HG03060 (cell line): ENCODE results near the gene SCN9A.
"Not testable (repeated sequence)": the region's sequence is repeated elsewhere in the genome, so short reads cannot be mapped to it uniquely, and the experiment has no call there.

Experiments
- ATAC-seq: cut with Tn5 transposase; IDR thresholded peaks from one replicate; pipeline ENCODE4 v1.9.1; 2021; ENCODE audit warnings: low read depth, moderate number of reproducible peaks; ENCODE audit not compliant: unreplicated experiment

The SCN9A gene

DNA sequence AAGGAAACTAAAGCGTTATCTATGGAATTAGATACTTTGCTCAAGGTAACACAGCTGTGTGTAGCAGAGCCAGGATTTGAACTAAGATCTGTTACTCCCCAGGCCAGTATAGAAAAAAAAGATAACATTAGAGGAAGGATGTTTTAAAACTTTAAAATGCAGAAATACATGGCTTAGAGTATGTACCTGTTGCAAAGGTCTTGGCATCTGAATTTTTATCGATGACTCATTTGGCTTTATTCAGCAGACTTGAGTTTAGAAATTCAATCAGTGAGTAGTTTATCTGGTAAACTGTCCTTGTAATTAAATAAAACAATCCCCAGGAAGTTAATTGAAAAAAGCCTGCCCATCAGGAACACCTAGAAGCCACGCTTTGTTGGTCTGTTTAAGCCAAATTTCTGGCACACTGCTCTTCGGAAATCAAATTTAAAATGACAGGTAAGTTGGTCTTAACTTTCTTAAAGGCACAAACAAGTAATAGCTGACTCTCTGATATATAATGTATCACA is 36.9 kb downstream of the SCN9A start:
- ATAC-seq = no peak

DNA sequence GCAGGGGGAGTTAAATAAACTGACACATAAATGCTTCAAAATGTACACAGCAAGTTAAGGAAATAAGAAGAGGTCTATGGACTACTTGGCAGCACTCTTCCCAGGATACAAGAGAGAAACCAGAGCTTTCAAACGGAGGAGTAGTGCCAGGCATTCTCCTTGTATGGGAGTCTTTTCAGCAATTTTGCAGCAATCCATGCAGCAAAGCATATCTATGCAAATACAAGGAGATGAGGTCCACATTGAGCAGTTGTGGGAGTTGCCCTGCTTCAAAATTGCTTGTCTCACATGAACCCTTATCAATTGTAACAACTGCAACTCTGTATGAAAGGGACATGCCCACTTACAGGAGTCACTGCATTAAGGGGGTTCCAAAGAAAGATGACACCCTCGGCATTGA is 37.8 kb downstream of the SCN9A start:
- no peak for ATAC-seq

DNA sequence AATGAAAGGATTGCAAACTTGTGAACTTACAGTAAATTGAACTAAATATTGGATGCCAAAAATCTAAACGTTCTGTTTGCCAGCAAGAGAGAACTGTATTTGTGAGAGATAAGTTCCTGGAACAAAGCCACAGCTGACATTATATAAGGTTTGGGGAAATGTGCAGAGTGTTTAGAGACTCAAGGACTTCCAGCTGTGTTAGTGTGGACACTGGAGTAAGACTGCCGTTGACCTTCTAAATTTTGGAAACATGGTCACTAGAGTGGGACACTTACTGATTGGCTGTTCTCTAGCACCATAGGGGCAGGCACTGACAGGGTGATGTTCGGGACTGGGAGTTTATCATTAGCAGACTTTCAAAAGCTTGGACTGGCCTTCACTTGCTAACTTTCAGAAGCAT is 40.5 kb downstream of the SCN9A start:
- ATAC-seq = no peak

DNA sequence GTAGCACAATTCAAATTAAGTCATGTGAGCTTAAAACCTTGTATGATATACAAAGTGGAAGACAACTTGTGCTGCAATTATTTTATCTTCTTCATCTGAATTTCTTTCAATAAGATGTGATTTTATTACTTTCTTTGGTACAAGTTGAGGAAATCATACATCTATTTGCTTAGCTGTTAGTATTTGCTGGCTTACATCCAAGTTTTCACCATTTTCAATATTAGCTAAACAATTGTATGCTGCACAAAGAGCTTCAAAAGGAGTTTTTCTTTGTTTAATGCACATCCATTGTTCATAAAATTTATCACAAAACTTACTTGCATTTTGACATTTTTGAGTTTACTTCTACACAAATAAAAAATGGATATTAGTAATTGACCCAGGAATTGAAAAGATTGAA is 40.9 kb downstream of the SCN9A start:
- ATAC-seq = no peak

DNA sequence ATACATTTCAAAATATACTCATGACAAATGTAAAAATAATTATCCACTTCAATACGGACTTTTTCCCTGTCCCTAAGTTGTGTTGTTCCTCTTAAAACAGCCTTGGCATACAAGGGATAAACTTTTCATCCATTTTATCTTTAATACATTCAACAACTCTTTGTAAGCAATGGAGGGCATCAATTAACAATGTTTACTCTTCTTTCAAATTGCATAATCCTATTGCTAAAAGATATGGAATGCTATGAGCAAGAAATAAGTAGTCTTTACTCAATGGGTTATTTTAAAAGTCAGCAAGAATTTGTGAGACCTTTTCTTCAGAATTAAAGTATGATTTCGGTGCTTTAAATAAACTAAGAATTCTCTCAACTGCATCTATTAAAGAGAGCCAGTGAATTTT is 41.9 kb downstream of the SCN9A start:
- ATAC-seq = no peak

DNA sequence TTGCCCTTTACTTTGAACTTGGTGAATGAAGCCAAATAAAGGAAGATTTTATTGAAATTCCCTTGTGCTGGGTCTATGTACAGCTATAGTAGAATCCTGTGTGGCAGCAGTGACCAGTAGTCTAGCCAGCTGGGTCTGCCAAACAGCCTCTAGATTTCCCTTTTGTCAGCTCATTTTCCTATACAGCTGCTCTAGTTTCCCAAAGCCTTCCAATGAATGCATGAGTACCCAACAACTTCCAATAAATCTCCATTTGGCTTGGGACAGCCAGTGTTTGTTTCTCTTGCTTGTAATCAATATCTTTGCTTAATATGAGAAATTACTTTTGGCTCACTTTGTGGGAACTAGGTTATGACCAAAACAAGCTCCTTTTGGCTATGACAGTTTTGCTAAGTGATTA is 43.6 kb downstream of the SCN9A start:
- no peak for ATAC-seq

DNA sequence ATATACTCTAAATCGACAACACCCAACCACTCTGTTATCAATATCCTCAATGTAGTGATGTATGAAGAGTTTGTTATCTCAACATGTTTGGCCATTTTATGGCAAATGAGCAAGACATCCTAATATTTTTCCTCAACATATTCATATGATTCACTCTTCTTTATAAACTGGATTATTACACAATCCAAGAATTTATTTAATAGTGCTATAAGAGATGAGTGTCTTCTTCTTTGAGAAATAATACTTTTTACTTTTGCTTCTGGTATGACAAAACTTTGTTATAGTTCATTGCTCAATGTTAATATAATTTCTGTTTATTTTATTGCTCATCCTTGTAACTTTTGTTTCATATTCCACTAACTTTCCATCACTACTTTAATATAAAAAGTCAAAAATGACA is 44.3 kb downstream of the SCN9A start:
- no peak for ATAC-seq

DNA sequence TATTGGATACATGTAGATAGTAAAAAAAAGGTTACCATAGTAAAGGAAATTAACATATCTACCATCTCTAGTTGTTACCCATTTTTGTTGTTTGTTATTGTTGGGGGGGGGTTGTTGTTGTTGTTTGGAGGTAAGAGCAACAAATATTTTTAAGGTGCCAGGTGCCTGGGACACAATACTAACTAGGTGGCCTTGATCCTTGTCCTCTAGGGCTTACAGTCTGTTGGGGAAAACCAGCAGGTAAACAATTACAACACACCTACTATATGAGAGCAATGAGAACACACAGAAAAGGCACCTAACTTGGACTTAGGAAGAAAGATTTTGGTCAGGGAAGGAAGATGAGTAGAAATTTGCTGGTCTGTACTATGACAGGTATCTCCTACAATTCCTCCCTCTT is 46.3 kb downstream of the SCN9A start:
- ATAC-seq = no peak

DNA sequence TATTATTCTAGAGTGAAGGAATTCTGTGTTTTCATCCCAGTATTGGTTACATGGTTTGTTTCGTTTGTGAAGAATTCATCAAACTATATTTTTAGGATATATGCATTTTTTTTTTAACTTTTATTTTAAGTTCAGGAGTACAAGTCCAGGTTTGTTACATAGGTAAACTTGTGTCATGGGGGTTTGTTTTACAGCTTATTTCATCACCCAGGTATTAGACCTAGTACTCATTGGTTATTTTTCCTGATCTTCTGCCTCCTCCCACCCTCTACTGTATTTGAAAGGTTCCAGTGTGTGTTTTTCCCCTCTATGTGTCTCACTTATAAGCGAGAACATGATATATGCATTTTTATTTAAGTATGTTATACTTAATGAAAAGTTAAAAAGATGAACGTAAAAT is 47.6 kb downstream of the SCN9A start:
- no peak for ATAC-seq

DNA sequence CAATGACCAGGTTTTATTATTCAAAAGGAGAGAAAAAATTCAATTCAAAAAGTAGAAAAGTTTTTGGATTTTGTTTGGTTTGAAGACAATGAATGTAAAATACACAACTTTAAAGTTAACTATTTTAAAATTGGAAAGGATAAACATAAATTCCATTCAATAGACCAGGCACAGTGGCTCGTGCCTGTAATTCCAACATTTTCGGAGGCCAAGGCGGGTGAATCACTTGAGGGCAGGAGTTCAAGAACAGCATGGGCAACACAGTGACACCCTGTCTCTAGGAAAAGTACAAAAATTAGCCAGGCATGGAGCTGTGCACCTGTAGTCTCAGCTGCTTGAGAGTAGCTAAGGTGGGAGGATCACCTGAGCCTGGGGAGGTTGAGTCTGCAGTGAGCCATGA is 54.7 kb downstream of the SCN9A start:
- ATAC-seq = no peak

DNA sequence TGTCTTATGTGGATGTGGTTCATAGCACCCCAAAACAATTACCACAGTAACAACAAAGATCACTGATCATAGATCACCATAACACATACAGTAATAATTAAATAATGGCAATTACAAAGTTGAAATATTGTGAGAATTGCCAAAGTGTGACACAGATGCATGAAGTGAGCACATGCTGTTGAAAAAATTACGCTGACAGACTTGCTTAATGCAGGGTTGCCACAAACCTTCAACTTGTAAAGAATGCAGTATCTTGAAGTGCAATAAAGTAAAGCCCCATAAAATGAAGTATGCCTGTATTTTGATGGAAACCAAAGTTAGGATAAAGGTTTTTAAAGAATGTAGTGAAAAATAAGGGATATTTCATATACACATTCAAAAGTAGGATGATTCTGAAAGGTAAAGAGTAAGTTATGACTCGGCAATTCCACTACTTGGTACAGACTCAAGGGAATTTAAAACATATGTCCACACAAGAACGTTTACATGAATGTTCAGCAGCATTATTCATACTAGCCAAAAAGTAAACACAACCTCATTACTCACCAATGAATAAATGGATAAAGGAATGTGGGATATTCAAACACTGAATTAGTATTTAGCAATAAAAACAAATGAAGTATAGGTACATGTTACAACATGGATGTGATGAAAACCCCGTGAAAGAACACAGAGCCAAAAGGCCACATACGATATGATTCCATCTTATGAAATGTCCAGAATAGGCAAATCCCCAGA is 61.6 kb downstream of the SCN9A start:
- no peak for ATAC-seq

DNA sequence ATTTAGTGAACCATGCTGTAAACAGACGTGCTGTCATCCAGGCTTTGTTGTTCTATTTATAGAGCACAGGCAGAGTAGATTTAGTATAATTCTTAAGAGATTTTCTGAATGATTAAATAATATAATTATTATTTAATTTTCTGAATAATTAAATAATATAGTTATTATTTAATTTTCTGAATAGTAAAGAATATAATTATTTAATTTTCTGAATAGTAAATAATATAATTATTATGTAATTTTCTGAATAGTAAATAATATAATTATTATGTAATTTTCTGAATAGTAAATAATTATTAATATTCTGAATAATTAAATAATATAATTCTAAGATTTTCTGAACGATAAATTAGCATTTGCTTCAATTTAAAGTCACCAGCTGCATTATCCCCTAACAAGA is 62.9 kb downstream of the SCN9A start:
- ATAC-seq = not testable (repeated sequence)

DNA sequence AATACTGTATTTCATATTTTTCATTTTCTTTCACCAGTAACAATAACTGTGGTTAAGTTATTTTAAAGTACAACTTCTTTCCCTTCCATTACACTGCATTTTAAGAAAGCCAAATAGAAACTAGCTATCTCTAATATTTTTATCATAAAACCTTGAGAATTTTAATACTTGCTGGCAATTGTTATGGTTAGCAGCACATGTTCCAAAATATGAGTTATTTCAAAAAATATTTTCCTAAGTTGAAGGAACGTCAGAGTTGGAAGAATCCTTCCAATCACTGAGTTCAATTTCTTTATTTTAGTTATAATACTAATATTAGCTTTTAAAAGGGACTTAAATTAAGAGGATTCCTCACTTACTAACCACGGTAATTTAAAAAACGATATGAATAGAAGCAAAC is 68.4 kb downstream of the SCN9A start:
- ATAC-seq = no peak

DNA sequence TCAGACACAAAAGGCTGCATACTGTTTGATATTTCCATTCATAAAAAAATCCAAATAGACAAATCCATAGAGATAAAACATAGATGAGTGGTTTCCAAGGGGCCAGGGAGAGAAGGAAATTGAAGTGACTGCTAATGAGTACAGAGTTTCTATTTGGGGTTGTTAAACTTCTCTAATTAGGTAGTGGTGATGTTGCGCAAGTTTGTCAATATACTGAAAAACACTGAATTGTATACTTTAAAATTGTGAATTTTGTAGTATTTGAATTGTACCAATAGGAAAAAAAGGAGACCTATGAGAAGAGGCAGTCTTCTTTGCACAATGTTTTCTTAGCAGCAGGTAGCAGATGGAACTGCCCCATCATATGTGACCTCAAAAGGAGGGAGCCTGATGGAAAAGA is 71.1 kb downstream of the SCN9A start:
- ATAC-seq = no peak

DNA sequence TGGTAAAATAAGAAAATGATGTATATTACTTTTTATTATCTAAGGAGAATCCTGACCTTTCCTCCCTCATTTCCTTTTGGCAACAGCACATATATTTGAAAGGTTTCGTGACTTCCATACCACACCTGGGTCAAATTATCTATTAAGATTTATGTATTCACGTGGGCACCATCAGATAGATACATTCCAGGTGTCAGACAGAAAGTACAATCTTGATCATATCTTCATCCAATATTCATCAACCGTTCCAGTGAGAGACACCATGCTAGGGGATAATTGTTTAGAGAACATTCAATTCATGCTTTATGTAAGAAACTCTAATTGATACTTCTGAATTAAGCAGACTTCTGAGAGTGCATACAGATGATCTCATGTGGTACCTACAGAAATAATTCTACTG is 73.7 kb downstream of the SCN9A start:
- ATAC-seq = no peak

DNA sequence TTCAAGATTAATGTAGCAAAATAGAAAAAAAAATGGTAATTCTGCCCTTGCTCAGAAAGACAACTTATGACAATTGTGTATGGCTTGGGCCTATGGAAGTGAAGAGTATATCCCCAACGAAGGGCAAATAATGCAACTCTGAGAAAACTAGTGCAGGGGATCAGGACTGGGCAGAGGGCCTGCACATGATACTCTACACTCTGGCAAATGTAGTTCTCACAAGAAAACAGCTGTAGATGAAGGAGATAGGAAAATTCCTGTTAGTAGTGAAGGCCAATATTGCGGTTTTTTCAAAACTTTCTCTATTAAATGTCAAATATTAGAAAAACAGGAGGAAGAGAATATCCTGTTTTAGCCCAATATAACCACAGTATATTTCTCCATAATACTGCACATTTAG is 77.8 kb downstream of the SCN9A start:
- no peak for ATAC-seq

DNA sequence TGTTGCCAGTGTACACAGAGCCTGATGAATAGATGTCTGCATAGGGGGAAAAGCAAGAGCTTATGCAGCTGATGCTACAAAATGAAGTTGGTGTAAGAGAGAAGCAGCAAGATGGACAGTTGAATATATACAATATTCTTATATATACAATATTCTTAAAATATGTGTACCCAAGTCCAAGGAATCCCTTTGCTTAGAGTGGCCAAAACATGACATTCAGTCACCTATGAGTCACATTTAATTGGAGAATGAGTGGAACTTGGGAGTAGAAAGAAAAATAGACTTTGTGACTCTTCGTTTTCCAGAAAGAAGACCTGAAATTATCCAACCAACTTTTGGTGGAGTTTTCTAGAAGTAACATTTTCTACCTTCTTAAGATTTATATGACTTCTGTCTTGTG is 81.8 kb downstream of the SCN9A start:
- ATAC-seq = no peak

DNA sequence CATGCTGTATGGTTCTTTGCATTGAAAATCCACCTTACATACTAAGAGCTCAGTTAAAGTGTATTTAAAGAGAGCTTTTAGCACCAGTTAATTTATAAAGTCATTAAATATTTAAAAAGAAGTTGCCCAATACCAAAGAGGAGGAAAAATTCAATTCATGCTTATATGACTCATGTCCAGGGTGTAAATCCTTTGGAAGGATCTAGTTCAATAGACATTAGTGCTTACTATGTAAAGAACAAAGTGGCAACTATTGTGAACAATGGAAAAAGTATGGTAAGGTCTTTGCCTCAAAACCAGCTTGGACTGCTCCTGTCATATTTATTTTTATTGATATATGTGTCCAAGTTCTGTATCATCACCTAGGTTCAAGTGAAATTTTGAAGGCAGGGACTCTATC is 90.5 kb downstream of the SCN9A start:
- ATAC-seq = no peak

DNA sequence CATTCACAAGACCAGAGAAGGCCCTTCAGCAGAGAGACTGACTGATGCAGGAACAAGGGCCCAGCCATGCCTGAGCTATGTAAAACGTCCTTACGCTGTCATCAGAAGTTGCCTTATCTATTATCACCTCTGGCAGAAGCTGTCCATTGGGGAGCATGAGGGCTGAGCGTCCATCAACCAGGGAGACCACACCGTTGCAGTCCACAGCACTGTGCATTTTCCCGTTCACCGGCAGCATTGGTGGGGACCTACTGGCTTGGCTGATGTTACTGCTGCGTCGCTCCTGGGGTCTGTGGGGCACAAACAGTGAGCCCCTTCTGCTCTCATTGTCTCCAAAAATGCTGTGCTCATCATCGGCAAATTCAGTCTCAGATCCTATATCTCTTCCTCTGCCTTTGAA is 91.4 kb downstream of the SCN9A start:
- ATAC-seq = no peak

DNA sequence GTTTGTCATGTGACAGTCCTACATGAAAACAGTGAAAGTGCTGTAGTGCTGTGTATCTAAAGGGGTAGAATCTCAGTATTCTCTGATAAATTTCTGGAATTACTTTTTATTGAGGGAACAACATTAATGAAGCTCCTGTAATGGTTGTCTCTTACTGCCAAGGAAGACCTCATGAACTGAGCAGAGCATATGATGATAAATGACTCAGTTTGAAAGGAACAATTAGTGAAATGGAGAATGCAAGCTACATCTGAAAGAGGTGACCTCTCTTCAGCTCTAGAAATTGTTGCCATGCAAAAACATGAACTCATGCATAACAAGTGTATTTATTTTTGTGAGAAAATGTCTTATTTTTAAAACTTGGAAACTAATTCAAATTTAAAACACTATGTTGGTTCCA is 93.6 kb downstream of the SCN9A start:
- no peak for ATAC-seq

DNA sequence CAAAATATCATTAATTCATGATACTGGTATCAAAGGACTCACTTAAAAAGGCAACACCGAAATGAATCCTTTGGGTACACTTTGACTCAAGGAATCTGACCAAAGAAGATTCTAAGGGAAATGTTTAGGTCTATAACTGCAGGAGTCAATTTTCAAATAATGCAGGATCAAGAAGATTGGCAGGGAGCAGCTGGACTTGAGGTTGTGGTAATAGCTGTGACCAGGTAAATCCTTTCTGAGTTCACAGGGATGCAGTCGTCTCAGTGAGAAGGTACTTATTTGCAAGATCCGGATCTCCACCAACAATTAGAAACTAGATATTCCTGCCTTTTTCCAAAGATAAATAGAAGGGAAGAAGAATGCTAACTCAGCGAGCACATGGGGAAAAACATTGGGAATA is 96.9 kb downstream of the SCN9A start:
- ATAC-seq = no peak

DNA sequence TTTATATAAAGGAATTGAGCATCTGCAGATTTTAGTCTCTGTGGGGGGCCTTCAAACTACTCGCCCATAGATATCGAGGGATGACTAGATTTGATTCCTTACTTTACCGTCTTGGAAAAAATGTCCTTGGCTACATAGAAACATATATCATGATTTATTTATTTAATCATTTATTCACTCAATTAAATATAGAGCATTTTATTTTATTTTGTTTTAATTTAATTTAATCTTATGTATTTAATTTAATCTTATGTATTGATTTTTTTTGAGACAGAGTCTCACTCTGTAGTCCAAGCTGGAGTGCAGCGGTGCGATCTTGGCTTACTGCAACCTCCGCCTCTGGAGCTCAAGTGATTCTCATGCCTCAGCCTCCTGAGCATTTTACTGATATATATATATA is 105.4 kb downstream of the SCN9A start:
- no peak for ATAC-seq

DNA sequence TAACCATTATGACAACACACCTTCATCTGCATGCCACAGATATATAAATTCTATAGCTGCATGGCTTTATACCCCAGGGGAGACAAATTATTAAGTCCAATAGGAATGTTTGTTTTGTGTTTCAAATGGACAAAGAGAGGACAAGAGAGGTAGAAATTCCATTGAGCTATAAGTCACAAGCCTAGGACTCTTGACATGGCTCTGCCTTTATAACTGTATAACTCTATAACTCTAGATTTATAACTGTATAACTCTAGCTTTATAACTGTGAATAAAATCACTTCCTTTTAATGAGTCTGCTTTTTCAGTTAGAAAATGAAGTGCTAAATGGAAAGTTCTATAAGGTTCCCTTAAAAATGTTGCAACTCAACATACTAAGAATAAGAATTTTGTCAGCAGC is 106.4 kb downstream of the SCN9A start:
- ATAC-seq = no peak
